ENCODE measurements around the gene SRRM5.
A peak's percentile ranks its signal among the peaks of the same experiment; 100 is the strongest.
"Not testable (repeated sequence)": the region's sequence is repeated elsewhere in the genome, so short reads cannot be mapped to it uniquely, and the experiment has no call there.

SRRM5 gene

GRCh38 chr19:43619262-43620060 lies 7.6 kb downstream of the SRRM5 start, which contains the start of gene ZNF428:
Gene ZNF428, minus strand, starts transcription at chr19:43619629. Its CDS starts 5,325 bp downstream, at chr19:43614304.
- DNase-seq: peak; percentile 86 to 88

- no peak for DNase-seq
Measured at GRCh38 chr19:43620061-43621001, 8.4 kb downstream of the SRRM5 start.

- no peak for DNase-seq
Measured at GRCh38 chr19:43622070-43622469, 10.2 kb downstream of the SRRM5 start.

- no peak for DNase-seq
Measured at GRCh38 chr19:43622956-43623355, 11.1 kb downstream of the SRRM5 start.

- DNase-seq: no peak
Measured at GRCh38 chr19:43623889-43624670, 12.2 kb downstream of the SRRM5 start.

GRCh38 chr19:43624933-43625332 lies 13.0 kb downstream of the SRRM5 start:
- peak; percentile 40 to 50 for DNase-seq

- DNase-seq: peak; percentile 55
Measured at GRCh38 chr19:43625918-43626579, 14.2 kb downstream of the SRRM5 start.

- no peak for DNase-seq
Measured at GRCh38 chr19:43626838-43627237, 14.9 kb downstream of the SRRM5 start.

- no peak for DNase-seq
Measured at GRCh38 chr19:43628646-43629326, 16.9 kb downstream of the SRRM5 start.

GRCh38 chr19:43631491-43631890 lies 19.6 kb downstream of the SRRM5 start:
- DNase-seq: no peak

- no peak for DNase-seq
Measured at GRCh38 chr19:43633520-43633919, 21.6 kb downstream of the SRRM5 start.

- DNase-seq: no peak
Measured at GRCh38 chr19:43634068-43634467, 22.2 kb downstream of the SRRM5 start.

- no peak for DNase-seq
Measured at GRCh38 chr19:43634506-43634871, 22.6 kb downstream of the SRRM5 start.

- no peak for DNase-seq
Measured at GRCh38 chr19:43634872-43635560, 23.1 kb downstream of the SRRM5 start.

- DNase-seq: not testable (repeated sequence)
Measured at GRCh38 chr19:43635561-43635940, 23.7 kb downstream of the SRRM5 start.

GRCh38 chr19:43636121-43636683 lies 24.3 kb downstream of the SRRM5 start:
- no peak for DNase-seq

GRCh38 chr19:43638214-43638994 lies 26.5 kb downstream of the SRRM5 start:
- no peak for DNase-seq

GRCh38 chr19:43638995-43639518 lies 27.2 kb downstream of the SRRM5 start:
- DNase-seq: no peak

All from inflammatory macrophage treated with lipopolysaccharide for 1 hour (primary cell).